GM12801 (cell line): ENCODE results near the gene PHF14.

Experiments
- CTCF ChIP-seq: IDR thresholded peaks from one replicate; pipeline ENCODE4 v1.5.1; 2011; ENCODE audit warnings: control low read depth; ENCODE audit not compliant: insufficient read length; ENCODE audit errors: extremely low read depth

The PHF14 gene

GRCh38 chr7:11078247-11078834 is 104.7 kb downstream of the PHF14 start:
- no peak for TF ChIP-seq CTCF

- TF ChIP-seq CTCF: no peak
These were observed 106.2 kb downstream of the PHF14 start for GRCh38 chr7:11079907-11080306.

GRCh38 chr7:11082121-11082520 is 108.4 kb downstream of the PHF14 start:
- TF ChIP-seq CTCF: no peak

- no peak for TF ChIP-seq CTCF
These were observed 109.0 kb downstream of the PHF14 start for GRCh38 chr7:11082552-11083213.

- TF ChIP-seq CTCF: no peak
These were observed 109.5 kb downstream of the PHF14 start for GRCh38 chr7:11083214-11083568.

- no peak for TF ChIP-seq CTCF
These were observed 130.9 kb downstream of the PHF14 start for GRCh38 chr7:11104578-11104977.

GRCh38 chr7:11109659-11110058 is 136.0 kb downstream of the PHF14 start:
- TF ChIP-seq CTCF: no peak
